GM18907 (cell line): ENCODE data around the gene ARAP2.

Experiments
- ATAC-seq: cut with Tn5 transposase; IDR thresholded peaks from one replicate; pipeline ENCODE4 v1.9.1; 2021; ENCODE audit warnings: mild to moderate bottlenecking, moderate library complexity; ENCODE audit not compliant: unreplicated experiment

The ARAP2 gene

DNA sequence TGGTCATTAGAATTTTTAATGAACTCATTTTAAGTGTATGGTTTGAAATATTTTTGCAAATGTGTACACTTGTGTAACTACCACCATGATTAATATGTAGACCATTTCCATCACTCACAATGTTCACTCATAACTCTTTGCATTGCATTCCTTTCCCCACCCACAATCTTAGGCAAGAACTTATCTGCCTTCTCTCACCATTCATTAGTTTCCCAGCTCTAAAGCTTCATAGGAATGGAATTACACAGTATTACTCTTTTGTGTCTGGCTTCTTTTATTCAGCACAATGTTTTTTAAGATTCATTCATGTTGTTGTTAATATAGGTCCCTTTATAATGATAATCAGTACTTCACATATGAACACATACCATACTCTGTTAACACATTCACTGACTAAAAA is 106.1 kb downstream of the ARAP2 start:
- ATAC-seq = no peak

GRCh38 chr4:36137336-36137735 is 107.0 kb downstream of the ARAP2 start:
- no peak for ATAC-seq

DNA sequence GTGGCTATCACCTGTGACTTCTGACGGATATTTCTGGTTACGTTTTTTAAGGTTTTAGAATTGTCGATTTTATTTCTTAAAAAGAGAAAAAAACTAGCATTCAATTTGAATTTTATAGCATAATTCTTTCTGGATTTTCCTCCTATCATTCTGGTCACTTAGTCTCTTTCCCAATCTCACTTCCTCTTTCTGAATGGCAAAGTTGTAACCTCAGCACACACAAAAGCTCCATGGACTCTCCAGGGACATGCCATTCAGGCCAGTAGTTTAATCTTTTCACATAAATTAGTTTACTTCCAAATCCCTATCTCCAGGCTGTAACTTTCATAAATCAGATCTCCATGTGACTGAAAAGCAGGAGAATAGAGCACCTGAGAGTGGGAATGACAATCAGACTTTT is 110.7 kb downstream of the ARAP2 start:
- ATAC-seq = no peak

- ATAC-seq = no peak
Observed at GRCh38 chr4:36133086-36133485, 111.2 kb downstream of the ARAP2 start.

DNA sequence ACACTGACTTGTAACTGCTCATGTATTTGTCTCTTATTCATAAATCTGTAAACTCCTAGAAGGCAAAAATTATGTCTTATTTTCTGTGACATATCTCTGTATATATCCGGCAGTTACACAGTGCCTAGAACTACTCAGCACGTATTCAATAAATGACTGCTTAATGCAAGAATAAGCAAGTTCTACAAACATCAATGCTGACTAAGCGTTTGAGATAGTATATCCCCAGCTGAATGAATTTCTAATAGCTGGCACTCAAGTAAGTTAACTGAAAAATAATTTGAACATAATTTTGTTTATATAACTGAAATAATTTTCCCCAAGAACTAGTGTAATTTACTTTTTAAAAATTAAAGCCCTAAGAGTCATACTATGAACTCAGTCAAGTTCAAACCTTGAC is 113.7 kb downstream of the ARAP2 start:
- no peak for ATAC-seq

DNA sequence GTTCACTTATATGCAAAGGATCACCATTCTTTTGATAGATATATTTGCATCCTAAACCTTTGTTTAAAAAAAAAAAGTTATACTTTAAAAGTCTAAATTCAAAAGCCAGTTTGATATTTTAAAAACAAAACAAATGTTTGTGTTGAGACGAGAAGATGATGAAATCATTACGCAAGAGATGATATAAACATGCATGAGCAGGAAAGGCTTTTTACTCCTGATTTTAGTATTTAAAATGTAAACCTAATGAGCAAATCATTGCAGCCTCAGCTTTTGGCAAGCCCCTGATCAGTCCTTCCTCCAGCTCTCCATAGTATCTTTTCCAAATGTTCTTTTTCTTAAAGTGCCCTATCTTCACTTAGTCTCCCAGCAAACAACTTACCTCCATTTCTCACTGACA is 115.6 kb downstream of the ARAP2 start:
- no peak for ATAC-seq

- no peak for ATAC-seq
Observed at GRCh38 chr4:36123906-36124305, 120.4 kb downstream of the ARAP2 start.

- ATAC-seq = no peak
Observed at GRCh38 chr4:36115312-36115711, 129.0 kb downstream of the ARAP2 start.

DNA sequence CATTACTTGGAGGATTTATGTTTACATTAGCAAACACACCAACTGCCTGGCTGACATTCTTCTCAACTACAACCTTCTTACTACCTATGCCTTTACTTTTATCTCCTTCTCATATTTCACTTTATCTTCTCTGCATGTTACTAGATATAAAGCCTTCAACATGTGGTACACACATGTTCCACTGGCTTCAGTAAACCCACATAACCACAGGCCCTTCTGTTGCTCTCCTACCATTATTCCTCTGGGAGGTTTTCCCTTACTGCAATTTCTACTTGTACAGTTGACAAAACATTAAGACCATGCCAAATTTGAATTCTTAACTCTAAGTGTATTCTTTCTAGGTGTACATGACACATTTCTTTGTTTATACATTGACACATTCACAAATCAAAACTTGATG is 133.1 kb downstream of the ARAP2 start:
- ATAC-seq = no peak

DNA sequence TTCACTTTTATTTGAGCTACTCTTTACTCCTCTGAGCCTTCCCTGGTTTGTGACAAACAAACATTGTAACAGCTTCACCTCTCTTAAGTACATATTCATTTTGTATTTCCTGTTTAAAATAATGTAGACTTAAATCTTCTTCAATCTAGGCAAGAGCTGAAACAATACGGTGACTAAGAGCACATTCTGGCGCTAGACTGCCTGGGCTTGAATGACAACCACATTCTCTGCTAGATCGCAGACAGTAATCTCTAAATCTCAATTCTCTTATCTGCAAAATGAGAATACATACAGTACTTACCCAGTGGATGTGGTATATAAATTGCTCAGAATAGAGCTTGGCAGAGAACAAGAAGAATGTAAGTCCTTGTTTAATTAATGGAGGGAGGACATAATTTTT is 144.8 kb downstream of the ARAP2 start:
- ATAC-seq = no peak

DNA sequence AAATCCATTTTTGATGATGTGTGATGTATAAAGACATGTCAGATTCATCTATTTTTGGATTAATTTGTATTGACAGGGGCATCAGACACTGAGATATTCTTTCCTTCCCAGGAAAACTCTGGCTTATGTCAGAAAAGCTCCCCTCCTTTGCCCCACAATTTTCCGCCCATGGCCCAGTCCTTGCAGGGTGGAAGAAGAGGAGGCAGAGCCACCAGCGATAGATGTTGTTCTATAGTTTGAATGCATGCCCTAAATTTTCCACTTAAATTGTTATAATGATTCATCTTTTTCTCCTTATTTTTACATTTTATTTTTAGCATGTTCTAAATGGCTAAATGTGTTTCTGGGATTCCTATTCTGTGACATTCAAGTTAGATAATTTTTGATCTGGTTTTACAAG is 149.3 kb downstream of the ARAP2 start:
- no peak for ATAC-seq

DNA sequence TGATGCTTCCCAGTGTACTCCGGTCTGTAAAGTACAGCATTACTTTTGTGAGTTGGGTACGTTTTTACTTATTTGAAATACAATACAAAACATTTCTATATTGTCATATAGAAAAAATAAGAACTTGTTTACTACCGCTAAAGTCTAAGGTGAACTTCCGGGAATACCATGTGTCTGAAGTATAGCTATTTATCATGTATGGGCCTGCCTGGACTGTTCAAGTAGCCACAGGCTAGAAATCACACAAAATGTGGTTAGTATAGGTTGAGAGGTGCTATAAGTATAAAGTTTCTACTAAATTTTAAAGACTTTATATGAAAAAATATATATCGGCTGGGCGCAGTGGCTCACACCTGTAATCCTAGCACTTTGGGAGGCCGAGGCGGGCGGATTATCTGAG is 152.3 kb downstream of the ARAP2 start:
- ATAC-seq = no peak

DNA sequence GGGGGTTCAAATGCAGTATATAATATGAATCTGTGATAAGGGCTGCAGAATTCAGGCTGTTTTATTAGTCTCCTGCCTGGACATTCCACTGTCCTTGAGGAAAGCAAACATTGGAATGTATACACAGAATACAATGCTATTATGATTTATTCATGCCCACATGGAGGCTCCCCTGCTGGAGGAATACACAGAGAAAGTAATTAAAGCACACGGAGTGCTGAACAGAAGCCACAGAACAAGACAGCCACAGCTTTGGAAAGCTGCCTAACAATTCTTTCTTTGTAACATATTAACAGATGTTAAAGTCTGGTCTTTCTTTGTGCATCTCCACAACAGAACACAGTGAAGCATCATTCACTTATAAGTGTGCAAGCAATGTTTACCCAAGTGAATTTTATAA is 155.8 kb downstream of the ARAP2 start:
- no peak for ATAC-seq

GRCh38 chr4:36086261-36086786 is 158.0 kb downstream of the ARAP2 start:
- ATAC-seq = no peak

- no peak for ATAC-seq
Observed at GRCh38 chr4:36082817-36083216, 161.5 kb downstream of the ARAP2 start.

GRCh38 chr4:36081185-36081584 is 163.1 kb downstream of the ARAP2 start:
- peak; percentile 95 for ATAC-seq

GRCh38 chr4:36079666-36080065 is 164.6 kb downstream of the ARAP2 start:
- ATAC-seq = no peak

DNA sequence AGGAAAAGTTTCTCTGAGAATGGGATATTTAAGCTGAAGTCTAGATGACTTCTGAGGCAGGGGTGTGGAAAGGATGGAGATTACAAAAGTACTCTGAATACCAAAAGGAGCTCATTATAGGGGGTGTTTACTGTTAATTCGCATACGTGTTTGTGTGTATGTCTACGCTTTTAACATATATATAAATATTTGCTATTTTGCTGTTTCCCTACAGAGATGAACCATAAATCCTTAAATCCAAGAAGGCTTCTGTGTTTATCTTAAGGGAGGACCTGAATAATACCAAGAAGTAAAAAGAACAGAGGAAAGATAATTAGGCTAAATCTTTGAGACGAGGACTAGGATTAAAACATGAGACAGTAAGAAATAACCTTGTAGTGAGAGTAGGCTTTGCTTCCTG is 166.0 kb downstream of the ARAP2 start:
- ATAC-seq = no peak

- ATAC-seq = no peak
Observed at GRCh38 chr4:36072529-36072928, 171.8 kb downstream of the ARAP2 start.

DNA sequence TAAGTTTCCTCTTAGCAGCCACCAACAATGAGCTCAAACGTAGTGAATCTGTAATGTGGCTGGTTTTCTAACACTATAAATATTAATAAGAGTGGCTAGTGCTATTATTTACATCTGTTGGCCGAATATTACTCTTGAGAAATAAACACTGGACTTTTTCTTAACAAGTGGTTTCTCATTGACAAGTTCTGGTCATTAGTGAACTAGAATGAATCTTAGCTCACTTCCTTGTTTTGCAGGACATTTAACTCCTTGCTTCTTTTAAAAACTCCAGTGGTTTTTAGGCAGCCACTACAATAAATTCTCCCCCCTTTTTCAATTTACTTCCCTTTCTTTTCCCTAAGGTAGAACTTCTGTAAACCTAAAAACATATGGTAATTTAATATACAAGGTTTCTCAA is 177.2 kb downstream of the ARAP2 start:
- ATAC-seq = no peak

DNA sequence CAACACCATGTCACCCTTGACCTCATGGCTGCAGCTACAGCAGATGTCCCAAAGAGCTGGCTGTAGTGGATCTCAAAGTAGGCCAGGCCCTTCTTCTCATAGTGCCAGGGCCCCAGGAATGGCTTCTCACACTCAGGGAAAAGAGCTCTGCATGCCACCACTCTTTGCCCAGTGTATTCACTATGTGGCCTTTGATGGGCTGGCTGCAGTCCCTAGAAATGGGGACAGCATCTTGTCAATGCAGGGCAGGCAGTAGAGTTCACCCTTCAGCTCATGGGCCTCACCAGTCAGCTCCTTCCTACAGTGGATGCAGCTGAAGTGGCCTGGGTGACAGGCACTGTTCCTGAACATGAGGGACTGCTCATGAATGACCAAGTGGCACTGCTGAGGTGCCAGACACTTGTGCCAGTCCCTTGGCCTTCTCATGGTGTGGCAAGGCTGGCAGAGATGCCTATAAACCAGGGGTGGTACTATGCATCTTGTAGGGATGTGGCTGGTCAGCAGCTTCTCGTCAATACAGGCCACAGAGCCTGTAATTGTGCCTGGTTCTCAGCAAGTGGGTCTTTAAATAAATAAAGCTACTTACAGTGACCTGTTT is 178.9 kb downstream of the ARAP2 start:
- ATAC-seq = no peak

DNA sequence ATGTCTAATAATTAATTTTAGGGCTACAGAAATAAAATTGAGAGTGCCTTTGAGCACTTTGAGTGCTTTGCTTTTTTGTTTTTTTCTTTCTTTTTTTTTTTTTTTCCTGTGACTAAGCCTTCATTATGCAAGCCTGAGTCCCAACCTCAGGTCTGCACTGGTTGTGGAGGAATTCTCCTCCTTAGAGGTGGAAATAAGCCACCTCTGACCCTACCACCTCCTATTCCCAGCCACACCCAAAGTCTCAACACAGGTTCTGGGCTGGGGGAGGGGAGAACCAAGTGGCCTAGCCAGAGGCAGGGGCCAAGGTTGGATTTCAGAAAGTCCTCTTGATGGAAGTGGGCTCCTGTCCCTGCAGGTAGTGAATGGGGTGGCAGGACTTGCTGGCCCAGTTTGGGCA is 180.2 kb downstream of the ARAP2 start:
- no peak for ATAC-seq

DNA sequence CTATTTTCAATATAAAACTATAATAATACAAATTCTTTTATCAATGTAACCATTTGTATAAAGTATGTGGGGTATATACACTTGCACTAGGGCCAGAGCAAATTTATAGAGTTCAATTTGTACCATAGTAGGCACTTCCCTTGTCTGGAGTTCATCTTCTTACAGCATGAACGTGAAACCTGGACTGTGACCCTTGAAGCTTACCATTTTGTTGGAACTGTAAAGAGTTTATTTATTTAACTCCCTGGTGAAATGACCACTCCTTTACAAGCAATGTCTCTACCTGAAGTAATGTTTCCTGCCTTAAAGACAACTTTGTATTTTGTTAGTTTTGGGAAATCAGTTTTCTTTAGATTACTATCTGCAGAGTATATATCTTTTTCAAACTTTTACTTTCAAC is 188.2 kb downstream of the ARAP2 start:
- no peak for ATAC-seq
